HPDE6-E6E7 (cell line): ENCODE data around the gene KRTAP5-2.
A peak's percentile ranks its signal among the peaks of the same experiment; 100 is the strongest.
"Not testable (repeated sequence)": the region's sequence is repeated elsewhere in the genome, so short reads cannot be mapped to it uniquely, and the experiment has no call there.

Experiments
- DNase-seq: peaks from one replicate; pipeline ENCODE4 v3.0.0; 2011; ENCODE audit warnings: missing footprints; ENCODE audit errors: extremely low spot score

KRTAP5-2 gene

DNA sequence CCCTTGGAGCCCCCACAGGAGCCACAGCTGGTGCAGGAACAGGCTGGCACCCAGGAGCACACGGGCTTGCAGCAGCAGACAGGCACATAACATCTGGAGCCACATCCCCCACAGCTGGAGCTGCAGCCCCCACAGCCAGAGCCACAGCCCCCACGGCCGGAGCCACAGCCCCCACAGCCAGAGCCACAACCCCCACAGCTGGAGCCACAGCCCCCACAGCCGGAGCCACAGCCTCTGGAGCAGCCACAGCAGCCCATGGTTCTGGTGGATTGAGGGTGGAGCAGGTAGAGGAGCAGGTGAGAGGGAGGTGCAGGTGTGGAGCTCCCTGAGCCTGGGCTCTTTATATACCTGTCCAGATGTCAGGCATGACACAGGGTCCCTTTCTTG is at the start of gene KRTAP5-2:
Gene KRTAP5-2, minus strand, starts transcription at position 301 of the 387 bp plus-strand sequence. Its CDS starts 44 bp downstream, at position 257.
- no peak for DNase-seq

- DNase-seq: not testable (repeated sequence)
These were observed 48.4 kb upstream of the KRTAP5-2 start for GRCh38 chr11:1646540-1646939.

GRCh38 chr11:1645357-1645821 is 47.3 kb upstream of the KRTAP5-2 start:
- DNase-seq: no peak

DNA sequence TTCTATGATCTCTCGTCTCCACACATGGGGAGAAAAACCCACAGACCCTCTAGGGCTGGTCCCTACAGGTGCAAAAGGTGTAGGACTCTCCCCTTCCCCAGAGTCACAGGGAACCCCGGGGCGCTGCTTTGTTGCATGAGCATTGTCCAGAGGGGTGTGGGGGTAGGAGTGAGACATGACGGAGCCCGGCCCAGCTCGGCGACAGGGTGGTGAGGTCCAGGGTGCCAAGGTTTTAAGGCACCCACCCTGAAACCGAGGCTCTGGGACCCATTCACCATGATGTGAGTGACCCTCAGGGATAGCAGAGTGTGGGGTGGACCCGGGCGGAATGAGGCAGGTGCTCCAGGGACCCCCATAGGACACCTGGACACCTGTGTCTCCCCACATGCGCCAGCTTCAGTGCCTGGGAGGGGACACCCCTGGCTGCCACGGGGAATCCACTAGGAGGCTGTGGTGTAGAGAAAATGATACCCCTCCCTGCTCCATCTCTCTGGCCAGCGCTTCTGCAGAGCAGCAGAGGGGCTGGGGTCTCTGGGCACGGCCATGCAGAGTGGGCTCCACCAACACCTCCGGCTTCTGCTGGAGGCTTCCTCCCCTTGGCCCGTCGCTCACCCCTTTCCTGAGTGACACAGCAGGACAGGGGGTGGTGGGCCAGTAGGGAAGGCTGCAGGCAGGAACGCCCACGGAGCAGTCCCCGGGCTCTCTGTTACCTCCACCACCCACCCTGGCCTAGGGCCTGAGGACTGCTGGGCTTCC is 46.7 kb upstream of the KRTAP5-2 start:
- DNase-seq: no peak

DNA sequence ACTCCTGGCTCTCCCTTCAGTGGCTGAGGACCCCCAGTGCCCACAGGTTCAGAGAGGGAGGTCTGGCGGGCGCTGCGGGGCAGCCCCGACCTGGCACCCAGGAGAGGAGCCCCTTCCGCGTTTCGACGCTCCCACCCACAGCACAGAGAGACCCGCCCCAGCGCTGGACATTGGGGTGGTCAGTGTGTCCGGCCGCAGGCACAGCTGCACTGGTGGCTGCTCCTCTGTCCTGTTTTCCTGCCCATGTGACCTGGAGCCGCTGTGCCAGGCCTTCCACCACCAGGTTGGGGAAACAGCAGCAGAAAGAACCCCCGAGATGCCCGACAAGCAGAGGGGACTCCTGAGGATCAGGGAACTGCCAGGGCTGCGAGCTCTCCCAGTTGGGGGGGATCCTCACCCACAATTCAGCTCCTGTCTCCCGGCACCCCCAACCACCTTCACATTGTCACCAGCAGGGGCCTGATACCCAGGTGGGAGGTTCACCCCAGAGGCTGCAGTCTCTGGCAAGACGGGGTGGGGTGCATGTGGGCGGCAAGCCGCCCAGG is 45.1 kb upstream of the KRTAP5-2 start:
- no peak for DNase-seq

- DNase-seq: no peak
These were observed 44.4 kb upstream of the KRTAP5-2 start for GRCh38 chr11:1642288-1643145.

DNA sequence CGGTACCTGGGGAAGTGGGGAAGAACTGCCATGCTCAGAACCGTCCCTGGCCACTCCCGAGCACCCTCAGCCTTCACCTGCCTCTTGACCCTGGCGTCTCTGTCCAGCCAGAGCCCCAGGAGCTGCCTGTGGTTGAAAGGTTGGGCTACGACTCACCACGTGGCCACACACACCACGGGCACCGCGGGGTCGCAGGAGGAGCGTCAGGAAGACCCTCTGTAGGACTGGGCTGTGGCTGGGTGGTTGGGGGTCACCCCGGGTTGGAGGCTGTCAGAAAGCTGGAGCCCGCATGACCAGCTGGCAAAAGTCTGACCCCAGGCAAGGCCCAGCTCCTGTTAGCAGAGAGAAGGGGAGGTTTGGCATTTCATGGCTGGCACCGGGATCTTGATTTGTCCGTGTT is 43.0 kb upstream of the KRTAP5-2 start:
- DNase-seq: no peak

GRCh38 chr11:1640076-1640946 is 42.2 kb upstream of the KRTAP5-2 start:
- peak; percentile 29 for DNase-seq

DNA sequence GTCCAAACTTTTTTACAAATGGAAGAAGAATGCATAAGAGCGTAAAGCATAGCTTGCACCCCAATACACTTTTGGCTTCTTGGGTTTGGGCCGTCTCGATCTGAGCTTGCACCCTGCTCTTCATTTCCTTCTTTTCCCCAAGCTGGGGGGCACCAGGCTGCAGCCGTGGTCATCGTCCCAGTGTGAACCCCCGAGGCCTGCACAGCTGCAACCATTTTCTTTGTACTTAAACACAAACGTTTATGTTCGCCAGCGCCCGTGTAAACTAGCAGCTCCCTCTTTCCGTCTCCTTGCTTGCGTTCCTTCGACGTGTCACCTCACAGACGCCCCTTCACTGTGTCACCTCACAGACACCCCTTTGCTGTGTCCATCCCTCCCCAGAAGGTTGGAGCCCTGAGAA is 41.6 kb upstream of the KRTAP5-2 start:
- DNase-seq: no peak

- no peak for DNase-seq
These were observed 41.1 kb upstream of the KRTAP5-2 start for GRCh38 chr11:1639102-1639620.

GRCh38 chr11:1638344-1638743 is 40.2 kb upstream of the KRTAP5-2 start:
- DNase-seq: no peak

GRCh38 chr11:1637628-1638027 is 39.5 kb upstream of the KRTAP5-2 start:
- DNase-seq: no peak

GRCh38 chr11:1636291-1636950 is 38.3 kb upstream of the KRTAP5-2 start:
- no peak for DNase-seq

DNA sequence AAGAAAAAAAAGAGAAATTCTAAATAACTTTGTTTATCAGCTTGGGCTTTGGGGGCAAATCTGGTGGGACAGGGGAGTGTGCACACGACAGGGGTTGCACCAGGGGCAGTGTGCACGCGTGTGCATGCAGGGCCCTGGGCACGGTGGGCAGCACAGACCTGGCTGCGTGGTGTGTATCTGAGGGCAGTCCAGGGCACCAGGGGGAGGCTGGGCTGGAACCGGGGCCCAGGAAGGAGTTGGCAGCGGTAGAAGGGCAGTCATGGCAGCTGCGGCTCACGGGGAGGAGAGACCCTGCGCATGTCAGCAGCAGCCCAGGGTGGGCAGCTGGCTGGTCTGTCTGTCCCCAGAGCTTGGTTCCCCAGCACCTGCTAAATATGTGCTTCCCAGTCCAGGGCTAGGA is 35.8 kb upstream of the KRTAP5-2 start:
- no peak for DNase-seq

DNA sequence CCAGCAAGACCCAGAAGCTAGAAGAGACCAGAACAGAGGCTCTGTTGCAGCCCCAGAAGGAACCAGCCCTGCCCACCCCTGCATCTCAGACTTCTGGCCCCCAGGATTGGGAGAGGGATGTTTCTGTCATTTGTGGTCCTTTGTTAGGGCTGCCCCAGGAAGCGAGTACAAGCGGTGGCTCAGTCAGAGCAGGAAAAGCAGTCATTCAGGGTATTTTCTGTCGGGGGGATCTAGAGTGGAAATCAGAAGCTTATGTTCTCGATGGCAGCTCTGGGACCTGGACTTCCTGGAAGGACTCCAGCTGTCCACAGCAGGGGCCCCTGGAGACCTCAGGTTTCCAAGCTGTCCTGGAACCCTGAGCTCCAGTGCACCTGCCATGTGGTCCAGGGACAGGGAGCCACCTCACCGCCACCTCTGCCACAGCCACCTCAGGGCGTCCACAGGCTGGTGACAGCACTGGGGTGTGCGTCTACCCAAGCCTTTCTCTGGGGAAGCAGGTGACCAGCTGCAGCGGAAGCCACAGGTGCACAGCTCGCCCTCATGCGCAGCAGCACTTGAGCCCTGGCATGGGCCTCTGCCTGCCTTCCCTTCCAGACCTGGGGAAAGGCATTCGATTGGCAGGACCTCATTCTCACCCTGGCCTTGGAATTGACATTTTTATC is 34.1 kb upstream of the KRTAP5-2 start:
- no peak for DNase-seq

- DNase-seq: no peak
These were observed 33.0 kb upstream of the KRTAP5-2 start for GRCh38 chr11:1631066-1631568.

GRCh38 chr11:1630271-1630670 is 32.2 kb upstream of the KRTAP5-2 start:
- DNase-seq: no peak

GRCh38 chr11:1629326-1630185 is 31.5 kb upstream of the KRTAP5-2 start, which contains the start of gene KRTAP5-5:
TSS of gene KRTAP5-5 (plus strand) at chr11:1629775. CDS start at chr11:1629841, 66 bp downstream.
- no peak for DNase-seq
